GM21515 (cell line): ENCODE data around the gene DNAL1.
"Not testable (repeated sequence)": the region's sequence is repeated elsewhere in the genome, so short reads cannot be mapped to it uniquely, and the experiment has no call there.

Experiments
- ATAC-seq: cut with Tn5 transposase; IDR thresholded peaks from one replicate; pipeline ENCODE4 v1.9.1; 2021; ENCODE audit not compliant: unreplicated experiment

DNAL1 gene

GRCh38 chr14:73644531-73645247 is at the start of gene DNAL1:
Gene DNAL1 (plus strand): TSS chr14:73644986. CDS start chr14:73645040, 54 bp downstream.
- ATAC-seq, result peak; percentile 96

GRCh38 chr14:73599499-73599898 is 45.3 kb upstream of the DNAL1 start:
- ATAC-seq, result no peak

- no peak for ATAC-seq
These were observed 41.8 kb upstream of the DNAL1 start for GRCh38 chr14:73602994-73603393.

- no peak for ATAC-seq
These were observed 38.5 kb upstream of the DNAL1 start for GRCh38 chr14:73606271-73606670.

GRCh38 chr14:73607241-73607640 is 37.5 kb upstream of the DNAL1 start:
- no peak for ATAC-seq

GRCh38 chr14:73610687-73611086 is 34.1 kb upstream of the DNAL1 start:
- no peak for ATAC-seq

- peak; percentile 55 for ATAC-seq
These were observed 32.3 kb upstream of the DNAL1 start, which contains the start of gene ACOT6 for GRCh38 chr14:73612339-73613045. Gene ACOT6 (plus strand): TSS chr14:73612517. CDS start chr14:73612572, 55 bp downstream.

- no peak for ATAC-seq
These were observed 31.8 kb upstream of the DNAL1 start for GRCh38 chr14:73613046-73613383.

- ATAC-seq, result no peak
These were observed 31.3 kb upstream of the DNAL1 start for GRCh38 chr14:73613419-73613963.

GRCh38 chr14:73616831-73617230 is 28.0 kb upstream of the DNAL1 start:
- no peak for ATAC-seq

- no peak for ATAC-seq
These were observed 25.3 kb upstream of the DNAL1 start for GRCh38 chr14:73619524-73619923.

GRCh38 chr14:73620268-73620667 is 24.5 kb upstream of the DNAL1 start:
- ATAC-seq, result no peak

GRCh38 chr14:73623504-73624054 is 21.2 kb upstream of the DNAL1 start:
- no peak for ATAC-seq

- no peak for ATAC-seq
These were observed 19.1 kb upstream of the DNAL1 start for GRCh38 chr14:73625706-73626105.

GRCh38 chr14:73627151-73627558 is 17.6 kb upstream of the DNAL1 start:
- no peak for ATAC-seq

GRCh38 chr14:73630009-73630780 is 14.6 kb upstream of the DNAL1 start:
- ATAC-seq, result no peak

- no peak for ATAC-seq
These were observed 11.4 kb upstream of the DNAL1 start for GRCh38 chr14:73633116-73634010.

- no peak for ATAC-seq
These were observed 10.6 kb upstream of the DNAL1 start for GRCh38 chr14:73634011-73634833.

GRCh38 chr14:73636355-73636754 is 8.4 kb upstream of the DNAL1 start:
- ATAC-seq, result not testable (repeated sequence)
